ENCODE data around the gene CARF. TPM values are rescaled to one million over a fixed set of nuclear protein-coding genes. Genes with fewer than 3 reads are reported as not detected.

Gene CARF
- polyA plus RNA-seq, 3 donors, result 1.1 to 4.6 (median 2.8) TPM

- Histone ChIP-seq H3K9me3 (replicated peaks in 1 of 2; ENCODE audit: control insufficient read depth in 1 of 2, insufficient read depth in 1 of 2, low read length in 2 of 2) (peaks cover 0 to 4% of the 10 kb centered on the region in 2 donors), H2AFZ (ENCODE audit: insufficient read depth, low read depth, low read length, poor library complexity, severe bottlenecking) (no peak overlapping the region), H3K27ac (ENCODE audit: low read depth in 1 of 2, low read length in 2 of 2) (no peak overlapping the region), H3K4me1 (ENCODE audit: control insufficient read depth in 1 of 2, insufficient read depth in 2 of 2, low read length in 2 of 2) (no peaks in the 10 kb centered on the region), H4K20me1 (ENCODE audit: insufficient read depth, low read length) (no peaks in the 10 kb centered on the region), H3K79me2 (ENCODE audit: insufficient read depth, low read length) (no peaks in the 10 kb centered on the region), H3K36me3 (replicated peaks in 1 of 2; ENCODE audit: control insufficient read depth in 1 of 2, insufficient read depth in 2 of 2, low read length in 2 of 2) (peaks cover 0 to 14% of the 10 kb centered on the region in 2 donors), H3K9ac (ENCODE audit: insufficient read depth, low read length, poor library complexity, severe bottlenecking) (no peak overlapping the region), H3K4me3 (replicated peaks in 1 of 3; ENCODE audit: low read depth in 2 of 3, low read length in 3 of 3) (no peak overlapping the region), H3K4me2 (replicated peaks; ENCODE audit: extremely low read depth, low read length, poor library complexity, severe bottlenecking) (no peak overlapping the region), H3K27me3 (ENCODE audit: control insufficient read depth in 2 of 2, insufficient read depth in 2 of 2, low read length in 2 of 2) (no peaks in the 10 kb centered on the region)
- no peaks in the 10 kb centered on the region for H3K4me1 Mint-ChIP-seq
- no peak overlapping the region for H3K4me3 Mint-ChIP-seq
- H3K27ac Mint-ChIP-seq, result no peak overlapping the region
- intact Hi-C loops (cut with micrococcal nuclease), result no loop called here
- DNase-seq, result no peak
- H3K27me3 Mint-ChIP-seq (ENCODE audit: low read depth in 3 of 3), result no peaks in the 10 kb centered on the region
- peaks cover 0 to 10% (median 4%) of the 10 kb centered on the region in 7 donors for H3K9me3 Mint-ChIP-seq
- H3K36me3 Mint-ChIP-seq, result peaks cover 40 to 48% of the 10 kb centered on the region in 2 donors
- TF ChIP-seq CTCF (IDR thresholded peaks at IDR 0.05), result no peak
- no CpG with 5 or more reads among the region's 4 CpGs for WGBS (ENCODE audit: insufficient coverage)
These were observed 29.7 kb downstream of the CARF start for GRCh38 chr2:202941771-202942170.

GRCh38 chr2:202944408-202944807 lies 32.3 kb downstream of the CARF start:
- H3K4me1 ChIP-seq (ENCODE audit: control insufficient read depth in 1 of 2, insufficient read depth in 2 of 2, low read length in 2 of 2), result no peaks in the 10 kb centered on the region
- no peak overlapping the region for H3K27ac ChIP-seq (ENCODE audit: low read depth in 1 of 2, low read length in 2 of 2)
- Mint-ChIP-seq H3K36me3 (peaks cover 33 to 39% of the 10 kb centered on the region in 2 donors), H3K4me1 (no peaks in the 10 kb centered on the region), H3K9me3 (peaks cover 2 to 18% (median 9%) of the 10 kb centered on the region in 7 donors), H3K27me3 (ENCODE audit: low read depth in 3 of 3) (no peaks in the 10 kb centered on the region), H3K27ac (no peak overlapping the region), H3K4me3 (no peak overlapping the region)
- H3K9me3 ChIP-seq (replicated peaks in 1 of 2; ENCODE audit: control insufficient read depth in 1 of 2, insufficient read depth in 1 of 2, low read length in 2 of 2), result peaks cover 0 to 4% of the 10 kb centered on the region in 2 donors
- H3K4me3 ChIP-seq (replicated peaks in 1 of 3; ENCODE audit: low read depth in 2 of 3, low read length in 3 of 3), result no peak overlapping the region
- H2AFZ ChIP-seq (ENCODE audit: insufficient read depth, low read depth, low read length, poor library complexity, severe bottlenecking), result no peak overlapping the region
- intact Hi-C loops (cut with micrococcal nuclease), result no loop called here
- H3K79me2 ChIP-seq (ENCODE audit: insufficient read depth, low read length), result no peaks in the 10 kb centered on the region
- no peak for TF ChIP-seq CTCF (IDR thresholded peaks at IDR 0.05)
- no peaks in the 10 kb centered on the region for H3K27me3 ChIP-seq (ENCODE audit: control insufficient read depth in 2 of 2, insufficient read depth in 2 of 2, low read length in 2 of 2)
- H3K36me3 ChIP-seq (replicated peaks in 1 of 2; ENCODE audit: control insufficient read depth in 1 of 2, insufficient read depth in 2 of 2, low read length in 2 of 2), result peaks cover 0 to 14% of the 10 kb centered on the region in 2 donors
- DNase-seq, result no peak
- H3K9ac ChIP-seq (ENCODE audit: insufficient read depth, low read length, poor library complexity, severe bottlenecking), result no peak overlapping the region
- H3K4me2 ChIP-seq (replicated peaks; ENCODE audit: extremely low read depth, low read length, poor library complexity, severe bottlenecking), result no peak overlapping the region
- H4K20me1 ChIP-seq (ENCODE audit: insufficient read depth, low read length), result no peaks in the 10 kb centered on the region
- WGBS (ENCODE audit: insufficient coverage), result no CpG with 5 or more reads among the region's 1 CpG

Measured in CD14-positive monocyte (primary cell).